Neural progenitor cell (in vitro differentiated cells): Measurements from ENCODE around the gene GATA1.

ENCODE experiments used
- CTCF ChIP-seq: fragments of 200-600 bp; sonication (generic); IDR thresholded peaks from 2 replicates; pipeline ENCODE4 v1.5.1; 2017; ENCODE audit warnings: antibody characterized with exemption, mild to moderate bottlenecking
- EZH2 ChIP-seq: fragments of 200-600 bp; sonication (generic); IDR thresholded peaks from 2 replicates; pipeline ENCODE4 v1.6.1; 2017; ENCODE audit warnings: antibody characterized with exemption, mild to moderate bottlenecking, moderate library complexity

GRCh38 chrX:48835524-48836329 is 49.3 kb downstream of the GATA1 start, which contains the start of gene PCSK1N:
- no peak for TF ChIP-seq CTCF
- no peak for TF ChIP-seq EZH2
